PC-3 (cell line): Measurements from ENCODE around the gene KCNQ5. TPM values are rescaled to one million over a fixed set of nuclear protein-coding genes. Genes with fewer than 3 reads are reported as not detected.

Experiments
- ATAC-seq: fragments of 200-7000 bp; cut with Tn5 transposase; 2 replicates; pipeline ENCODE4 v1.9.1; 2020; ENCODE audit warnings: mild to moderate bottlenecking, moderate library complexity
- BruUV-seq: library from RNA; stranded (reverse); fragments of 400-500 nt; replicated peaks from 2 replicates; lab custom pipeline; 2021; lab: Mats Ljungman, UMichigan
- CTCF ChIA-PET: fragments of 300-600 bp; sonication (Branson Sonifier 250); formaldehyde crosslinking; loops from one replicate; lab custom pipeline; 2022; ENCODE audit warnings: antibody characterized with exemption; lab: Charles Lee
- POLR2A ChIA-PET: fragments of 300-600 bp; sonication (Branson Sonifier 250); formaldehyde crosslinking; loops from one replicate; lab custom pipeline; 2022; ENCODE audit warnings: antibody characterized with exemption; ENCODE audit not compliant: unreplicated experiment; lab: Charles Lee
- DNase-seq: peaks from one replicate; pipeline ENCODE4 v3.0.0-alpha.2; 2015
- H2AFZ ChIP-seq: fragments of 300-600 bp; sonication (generic); 2 replicates; pipeline ENCODE4 v1.6.0; 2016; ENCODE audit warnings: antibody characterized with exemption, low read length
- H3F3A ChIP-seq: fragments of 300-600 bp; sonication (generic); one replicate; pipeline ENCODE4 v1.6.0; 2017; ENCODE audit warnings: antibody characterized with exemption, low read length, control low read depth, mild to moderate bottlenecking; ENCODE audit not compliant: unreplicated experiment
- H3K27ac ChIP-seq: fragments of 300-600 bp; sonication (generic); 2 replicates; pipeline ENCODE4 v1.5.1; 2016; ENCODE audit warnings: mild to moderate bottlenecking, low read length
- H3K27me3 ChIP-seq: fragments of 300-600 bp; sonication (generic); 2 replicates; pipeline ENCODE4 v1.6.1; 2016; ENCODE audit warnings: low read length, mixed read lengths
- H3K36me3 ChIP-seq: fragments of 300-600 bp; sonication (generic); 2 replicates; pipeline ENCODE4 v1.6.1; 2016; ENCODE audit warnings: low read depth, mixed run types, low read length, mixed read lengths
- H3K4me1 ChIP-seq: fragments of 300-600 bp; sonication (generic); 2 replicates; pipeline ENCODE4 v1.5.1; 2016; ENCODE audit warnings: low read length; ENCODE audit not compliant: insufficient read depth
- H3K4me2 ChIP-seq: fragments of 300-600 bp; sonication (generic); 2 replicates; pipeline ENCODE4 v1.6.0; 2016; ENCODE audit warnings: low read length
- H3K4me3 ChIP-seq: fragments of 300-600 bp; sonication (generic); 2 replicates; pipeline ENCODE4 v1.5.1; 2016; ENCODE audit warnings: mild to moderate bottlenecking, low read length, mixed read lengths
- H3K79me2 ChIP-seq: fragments of 300-600 bp; sonication (generic); 2 replicates; pipeline ENCODE4 v1.6.1; 2017; ENCODE audit warnings: low read length, mixed read lengths
- H3K9ac ChIP-seq: fragments of 300-600 bp; sonication (generic); 2 replicates; pipeline ENCODE4 v1.6.0; 2016; ENCODE audit warnings: mild to moderate bottlenecking, low read length
- H3K9me2 ChIP-seq: fragments of 300-600 bp; sonication (generic); replicated peaks from 2 replicates; pipeline ENCODE4 v1.6.1; 2016; ENCODE audit warnings: mixed run types, low read length, mixed read lengths
- H3K9me3 ChIP-seq: fragments of 300-600 bp; sonication (generic); 2 replicates; pipeline ENCODE4 v1.6.1; 2016; ENCODE audit warnings: low read length, mixed read lengths
- H4K20me1 ChIP-seq: fragments of 300-600 bp; sonication (generic); 2 replicates; pipeline ENCODE4 v1.6.1; 2016; ENCODE audit warnings: low read length, mixed read lengths
- CTCF ChIP-seq: fragments of 300-600 bp; sonication (generic); conservative IDR thresholded peaks from 2 replicates; pipeline ENCODE4 v1.5.1; 2017; ENCODE audit warnings: antibody characterized with exemption, low read depth, mild to moderate bottlenecking, low read length
- EZH2 ChIP-seq: fragments of 300-600 bp; sonication (generic); IDR thresholded peaks from one replicate; pipeline ENCODE4 v1.6.1; 2017; ENCODE audit warnings: antibody characterized with exemption, mild to moderate bottlenecking, low read length; ENCODE audit not compliant: unreplicated experiment
- EZH2phosphoT487 ChIP-seq: fragments of 300-600 bp; sonication (generic); IDR thresholded peaks from 2 replicates; pipeline ENCODE4 v1.6.1; 2018; ENCODE audit warnings: mild to moderate bottlenecking, antibody characterized with exemption, low read length, borderline replicate concordance
- intact Hi-C: fragments of 100-400 bp; cut with micrococcal nuclease; formaldehyde crosslinking; loops from 2 replicates; pipeline ENCODE4 v1.9.0; 2023
- total RNA-seq: library from RNA; depleted of rRNA; stranded (reverse); fragments of >200 nt; gene quantifications from 2 replicates; pipeline ENCODE4 v1.2.3, GENCODE V29; 2014

The KCNQ5 gene
- total RNA-seq, 1 experiment from 2014 or later = not detected

- Histone ChIP-seq H3K9me3 (no peaks in the 10 kb centered on the region), H3K79me2 (no peaks in the 10 kb centered on the region), H3K9me2 (no peaks in the 10 kb centered on the region), H3F3A (no peaks in the 10 kb centered on the region), H4K20me1 (no peaks in the 10 kb centered on the region), H3K27me3 (no peaks in the 10 kb centered on the region), H3K4me1 (no peaks in the 10 kb centered on the region), H3K27ac (no peak overlapping the region), H3K36me3 (no peaks in the 10 kb centered on the region), H3K4me3 (no peak overlapping the region), H2AFZ (no peak overlapping the region), H3K9ac (no peak overlapping the region), H3K4me2 (no peak overlapping the region)
- no TSS peak for BruUV-seq
- intact Hi-C loops = loop anchor here (10.0 kb wide), 1 partner anchor 444 kb away; no protein-coding TSS in a partner anchor
- ChIA-PET CTCF (no interaction called here), POLR2A (interaction anchor here (0.7 kb wide), 1 partner anchor 801 kb away, joined by 3 read pairs; no protein-coding TSS in a partner anchor)
- TF ChIP-seq CTCF (no peak), EZH2phosphoT487 (no peak), EZH2 (no peak)
- ATAC-seq (no peak), DNase-seq (no peak)
Measured at GRCh38 chr6:72589096-72589495, 32.8 kb upstream of the KCNQ5 start.

GRCh38 chr6:72595812-72596211, 26.1 kb upstream of the KCNQ5 start:
- POLR2A ChIA-PET = no interaction called here
- H2AFZ ChIP-seq = no peak overlapping the region
- no peaks in the 10 kb centered on the region for H3K9me3 ChIP-seq
- no peaks in the 10 kb centered on the region for H3K9me2 ChIP-seq
- no peaks in the 10 kb centered on the region for H3K4me1 ChIP-seq
- no peaks in the 10 kb centered on the region for H3K27me3 ChIP-seq
- H3K36me3 ChIP-seq = no peaks in the 10 kb centered on the region
- H3K4me2 ChIP-seq = no peak overlapping the region
- no peak for TF ChIP-seq CTCF
- H3K27ac ChIP-seq = no peak overlapping the region
- no peaks in the 10 kb centered on the region for H4K20me1 ChIP-seq
- DNase-seq = no peak
- H3K4me3 ChIP-seq = no peak overlapping the region
- H3K9ac ChIP-seq = no peak overlapping the region
- BruUV-seq = no TSS peak
- CTCF ChIA-PET = interaction anchor here (0.6 to 0.8 kb wide), 2 partner anchors 12 to 91 kb away, joined by 3 read pairs; no protein-coding TSS in a partner anchor
- intact Hi-C loops = no loop called here
- no peaks in the 10 kb centered on the region for H3F3A ChIP-seq
- no peaks in the 10 kb centered on the region for H3K79me2 ChIP-seq
- no peak for ATAC-seq

GRCh38 chr6:72616406-72617015, 5.4 kb upstream of the KCNQ5 start:
- no TSS peak for BruUV-seq
- ATAC-seq (no peak), DNase-seq (peak; percentile 58)
- no peak overlapping the region for H3K4me3 ChIP-seq
- H3K27ac ChIP-seq = no peak overlapping the region
- no peaks in the 10 kb centered on the region for H4K20me1 ChIP-seq
- H3K4me2 ChIP-seq = peak overlapping the region; percentile 56; the same call in 1 of the 2 replicates
- no peaks in the 10 kb centered on the region for H3K9me3 ChIP-seq
- no peaks in the 10 kb centered on the region for H3F3A ChIP-seq
- ChIA-PET POLR2A (interaction anchor here (0.6 to 0.7 kb wide), 2 partner anchors 73 to 90 kb away, joined by 3 to 4 read pairs; no protein-coding TSS in a partner anchor), CTCF (interaction anchor here (0.6 to 1.5 kb wide), 7 partner anchors 36 to 514 kb away, joined by 3 to 7 read pairs (median 3); no protein-coding TSS in a partner anchor)
- H3K79me2 ChIP-seq = no peaks in the 10 kb centered on the region
- H3K9me2 ChIP-seq = no peaks in the 10 kb centered on the region
- TF ChIP-seq EZH2phosphoT487 = no peak
- TF ChIP-seq EZH2 = no peak
- peak; percentile 76 for TF ChIP-seq CTCF
- no peak overlapping the region for H3K9ac ChIP-seq
- H2AFZ ChIP-seq = peak overlapping the region; percentile 69
- intact Hi-C loops = loop anchor here (1.0 to 10.0 kb wide), 3 partner anchors 514 to 708 kb away; no protein-coding TSS in a partner anchor
- H3K27me3 ChIP-seq = no peaks in the 10 kb centered on the region
- H3K36me3 ChIP-seq = no peaks in the 10 kb centered on the region
- no peaks in the 10 kb centered on the region; the same call in 1 of the 2 replicates for H3K4me1 ChIP-seq
